H4 (cell line): ENCODE measurements around the gene LFNG. TPM values are rescaled to one million over a fixed set of nuclear protein-coding genes. Genes with fewer than 3 reads are reported as not detected.
"Not testable (repeated sequence)": the region's sequence is repeated elsewhere in the genome, so short reads cannot be mapped to it uniquely, and the experiment has no call there.

Experiments
- DNase-seq: peaks from one replicate; pipeline ENCODE4 v3.0.0-alpha.2; 2015; ENCODE audit warnings: low spot score
- total RNA-seq: library from RNA; depleted of rRNA; stranded (reverse); fragments of >200 nt; shearing (Covaris generic); gene quantifications from 2 replicates; pipeline ENCODE4 v1.2.3, GENCODE V29; 2014

The LFNG gene
- total RNA-seq, 1 experiment from 2014 or later, result 11.0 TPM

GRCh38 chr7:2529161-2530070, 9.8 kb downstream of the LFNG start:
- peak; percentile 84 for DNase-seq

- peak; percentile 70 for DNase-seq
These were observed 10.8 kb downstream of the LFNG start for GRCh38 chr7:2530071-2530987.

GRCh38 chr7:2530994-2531795, 11.6 kb downstream of the LFNG start:
- DNase-seq, result not testable (repeated sequence)

GRCh38 chr7:2531796-2532110, 12.2 kb downstream of the LFNG start:
- DNase-seq, result not testable (repeated sequence)

GRCh38 chr7:2532199-2532772, 12.7 kb downstream of the LFNG start:
- DNase-seq, result not testable (repeated sequence)

- DNase-seq, result not testable (repeated sequence)
These were observed 13.2 kb downstream of the LFNG start for GRCh38 chr7:2532816-2533215.

- DNase-seq, result not testable (repeated sequence)
These were observed 14.0 kb downstream of the LFNG start for GRCh38 chr7:2533566-2533965.

GRCh38 chr7:2534214-2534613, 14.6 kb downstream of the LFNG start:
- DNase-seq, result not testable (repeated sequence)

GRCh38 chr7:2535872-2536627, 16.5 kb downstream of the LFNG start:
- not testable (repeated sequence) for DNase-seq

GRCh38 chr7:2537981-2538851, 18.6 kb downstream of the LFNG start:
- DNase-seq, result no peak

- DNase-seq, result no peak
These were observed 19.7 kb downstream of the LFNG start for GRCh38 chr7:2539031-2539911.

GRCh38 chr7:2540133-2540532, 20.6 kb downstream of the LFNG start:
- DNase-seq, result no peak

- no peak for DNase-seq
These were observed 21.1 kb downstream of the LFNG start for GRCh38 chr7:2540641-2541051.

GRCh38 chr7:2541291-2542010, 21.9 kb downstream of the LFNG start:
- no peak for DNase-seq

GRCh38 chr7:2542011-2542915, 22.7 kb downstream of the LFNG start:
- no peak for DNase-seq

- DNase-seq, result no peak
These were observed 23.6 kb downstream of the LFNG start for GRCh38 chr7:2542916-2543871.
